Stimulated activated CD8-positive, alpha-beta memory T cell treated with anti-CD3 and anti-CD28 coated beads, Interleukin-4, amount 100 ng/mL, for 48 hours (primary cell): ENCODE measurements around the gene VASP.
A peak's percentile ranks its signal among the peaks of the same experiment; 100 is the strongest.

Source experiments
- DNase-seq: peaks from one replicate; pipeline ENCODE4 v3.0.0-alpha.2; 2020

VASP gene

GRCh38 chr19:45506989-45507871, at the start of gene VASP:
VASP (plus strand) TSS chr19:45507479; CDS start chr19:45507772, 293 bp downstream.
- peak; percentile 93 for DNase-seq

- DNase-seq: no peak
Observed at GRCh38 chr19:45457776-45458175, 49.5 kb upstream of the VASP start.

GRCh38 chr19:45460807-45461347, 46.4 kb upstream of the VASP start:
- no peak for DNase-seq

- DNase-seq: no peak
Observed at GRCh38 chr19:45462174-45462573, 45.1 kb upstream of the VASP start.

DNA sequence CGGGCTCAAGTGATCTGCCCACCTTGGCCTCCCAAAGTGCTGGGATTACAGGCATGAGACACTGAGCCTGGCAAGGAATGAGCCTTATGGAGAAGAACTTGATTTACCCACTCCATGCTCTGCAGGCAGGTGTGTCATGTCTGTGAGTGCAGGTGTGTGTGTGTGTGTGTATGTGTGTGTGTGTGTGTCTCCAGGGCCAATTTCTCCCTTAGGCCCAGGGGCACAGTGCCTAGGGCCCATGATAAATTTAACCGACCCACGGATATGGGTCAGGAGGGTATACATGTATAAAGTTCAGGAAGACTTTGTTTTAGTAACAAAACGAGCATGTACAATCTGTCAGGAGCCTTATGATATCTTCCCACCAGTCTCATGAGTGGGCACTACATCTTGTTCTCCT, 44.0 kb upstream of the VASP start:
- no peak for DNase-seq

DNA sequence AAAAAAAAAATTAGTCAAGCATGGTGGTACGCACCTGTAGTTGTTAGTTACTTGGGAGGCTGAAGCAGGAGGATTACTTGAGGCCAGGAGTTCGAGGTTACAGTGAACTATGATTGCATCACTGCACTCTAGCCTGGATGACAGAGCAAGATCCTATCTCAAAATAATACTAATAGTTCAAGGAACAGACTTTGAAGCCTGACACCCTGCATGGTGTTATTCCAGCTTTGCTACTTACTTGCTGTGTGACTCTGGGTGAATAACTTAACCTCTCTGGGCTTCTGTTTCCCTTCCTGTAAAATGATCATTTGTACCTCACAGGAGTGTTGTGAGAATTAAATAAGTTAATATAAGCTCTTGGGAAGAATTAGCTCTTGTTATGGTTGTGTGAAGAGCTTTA, 43.0 kb upstream of the VASP start:
- DNase-seq: no peak

DNA sequence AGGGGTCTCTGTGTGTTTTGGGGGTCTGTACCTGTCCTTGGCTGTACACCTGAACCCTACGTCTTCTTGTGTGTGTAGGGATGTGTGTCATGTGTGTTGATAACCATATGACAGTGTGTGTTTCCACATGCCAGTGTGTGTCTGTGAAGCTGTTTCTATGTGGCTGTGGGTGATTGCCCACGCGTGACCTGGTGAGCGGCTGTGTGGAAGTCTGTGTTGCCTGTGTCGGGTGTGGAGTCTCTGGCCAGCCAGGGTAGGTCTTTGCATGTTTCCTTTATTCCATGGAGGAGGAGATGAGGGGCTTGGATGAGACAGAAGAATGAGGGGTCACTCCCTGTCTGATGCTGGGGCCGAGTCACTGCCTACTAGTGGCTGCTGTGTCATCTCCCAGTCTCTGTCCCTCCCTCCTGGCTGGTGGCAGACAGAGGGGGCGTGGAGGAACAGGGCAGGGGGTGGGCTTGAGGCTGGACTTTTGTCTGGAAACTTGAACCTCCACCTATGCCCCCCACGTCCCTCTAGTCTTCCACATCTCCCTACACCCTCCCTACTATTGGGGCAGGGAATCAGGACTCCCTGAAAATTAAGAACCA, 42.3 kb upstream of the VASP start:
- DNase-seq: no peak

- DNase-seq: no peak
Observed at GRCh38 chr19:45467115-45467455, 40.2 kb upstream of the VASP start.

GRCh38 chr19:45467456-45468158, 39.7 kb upstream of the VASP start, which contains the start of gene FOSB:
FOSB (plus strand) TSS chr19:45467996; CDS start chr19:45468587, 591 bp downstream.
- peak; percentile 95 for DNase-seq

GRCh38 chr19:45468159-45468651, 39.1 kb upstream of the VASP start:
- peak; percentile 54 for DNase-seq

DNA sequence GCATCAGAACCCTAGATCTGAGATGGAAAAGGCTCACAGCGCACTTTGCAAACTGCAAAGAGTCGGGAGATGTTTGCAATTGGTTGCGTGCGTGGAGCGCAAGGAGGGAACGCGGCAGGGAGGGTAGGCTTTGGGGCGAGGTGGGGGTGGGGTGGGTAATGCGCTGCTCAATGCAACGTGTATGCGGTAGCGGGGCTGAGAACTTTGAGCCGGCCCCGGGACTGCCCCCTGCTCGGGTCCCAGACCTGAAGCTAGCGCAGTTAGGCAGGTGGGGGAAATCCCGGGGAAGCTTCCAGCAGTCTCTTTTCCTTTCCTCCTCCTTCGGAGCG, 38.5 kb upstream of the VASP start:
- DNase-seq: no peak

DNA sequence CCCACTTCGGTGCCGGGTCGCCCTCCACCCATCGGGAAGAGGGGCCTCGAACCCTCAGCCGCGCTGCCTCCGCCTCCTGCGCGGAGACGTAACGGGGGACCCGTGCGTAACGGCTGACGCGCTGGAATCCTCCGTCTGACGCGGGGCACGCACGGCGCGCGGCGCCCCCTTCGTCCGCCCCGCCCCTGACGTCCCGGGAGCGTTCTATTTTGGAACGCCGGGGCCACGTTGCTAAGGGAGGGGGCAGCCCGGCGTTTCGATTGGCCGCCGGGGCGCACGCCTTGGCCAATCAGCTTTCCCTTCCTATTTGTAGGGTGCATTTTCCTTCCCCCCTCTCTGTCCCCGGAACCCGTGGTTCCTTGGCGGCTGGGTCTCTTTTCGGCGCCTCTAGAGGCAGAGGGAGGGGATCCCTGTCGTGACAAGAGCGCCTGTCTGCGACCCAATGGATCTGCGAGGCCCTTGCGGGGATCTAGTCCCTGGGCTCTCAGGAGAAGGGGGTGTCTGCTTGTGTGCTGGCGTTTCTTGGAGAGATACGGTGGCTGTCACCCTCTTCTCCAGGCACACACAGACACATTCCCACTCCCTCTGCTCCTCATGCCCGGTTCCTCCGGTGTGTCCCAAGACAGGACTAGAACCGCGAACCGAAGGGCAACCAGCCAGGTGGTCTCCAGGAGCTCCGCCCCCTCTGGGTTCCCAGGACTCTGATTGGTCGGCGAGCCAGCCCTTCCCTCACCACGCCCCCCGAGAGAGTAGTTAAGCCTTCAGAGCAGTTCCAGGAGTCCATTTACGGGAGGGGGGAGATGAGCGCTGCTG, 37.9 kb upstream of the VASP start:
- peak; percentile 96 for DNase-seq

DNA sequence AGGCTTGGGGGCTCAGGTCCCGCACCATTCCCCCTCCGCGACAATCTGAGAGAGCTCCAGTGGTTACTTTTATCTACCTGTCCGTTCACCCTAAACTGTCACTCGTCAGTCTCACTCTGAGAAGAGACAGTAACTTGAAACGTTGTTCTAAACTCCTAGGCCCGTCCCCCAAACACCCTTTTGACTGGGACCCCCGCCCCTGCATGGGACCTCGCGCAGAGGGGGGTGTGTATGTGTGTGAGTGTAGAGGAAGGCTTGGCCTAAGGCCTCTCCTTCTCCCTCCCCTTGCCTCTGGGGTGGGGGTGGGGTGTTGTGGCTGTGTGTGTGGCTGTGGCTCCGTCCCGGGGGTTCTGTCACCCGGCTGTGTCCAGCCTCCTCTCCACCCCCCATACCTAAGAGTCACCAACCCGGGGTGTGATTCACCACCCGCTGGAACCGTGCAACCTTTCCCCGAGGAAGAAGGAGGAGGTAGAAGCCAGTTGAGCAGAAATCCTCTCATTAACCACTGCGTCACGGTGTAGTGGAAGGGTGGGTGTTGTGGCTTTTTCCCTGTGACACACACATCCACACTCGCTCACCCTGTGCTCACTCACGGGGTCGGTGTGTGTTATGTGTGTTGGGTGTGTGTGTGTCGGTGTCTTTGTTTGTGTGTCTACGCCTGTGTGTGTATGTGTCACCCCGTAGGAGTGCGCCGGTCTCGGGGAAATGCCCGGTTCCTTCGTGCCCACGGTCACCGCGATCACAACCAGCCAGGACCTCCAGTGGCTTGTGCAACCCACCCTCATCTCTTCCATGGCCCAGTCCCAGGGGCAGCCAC, 37.1 kb upstream of the VASP start:
- DNase-seq: no peak

DNA sequence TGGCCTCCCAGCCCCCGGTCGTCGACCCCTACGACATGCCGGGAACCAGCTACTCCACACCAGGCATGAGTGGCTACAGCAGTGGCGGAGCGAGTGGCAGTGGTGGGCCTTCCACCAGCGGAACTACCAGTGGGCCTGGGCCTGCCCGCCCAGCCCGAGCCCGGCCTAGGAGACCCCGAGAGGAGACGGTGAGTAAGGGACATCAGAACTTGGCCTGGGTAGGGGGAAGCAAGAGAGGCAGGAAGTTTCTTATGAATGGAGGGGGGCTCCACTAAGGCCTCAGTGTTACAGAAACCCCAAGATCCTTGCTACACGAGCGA, 36.6 kb upstream of the VASP start:
- DNase-seq: no peak

DNA sequence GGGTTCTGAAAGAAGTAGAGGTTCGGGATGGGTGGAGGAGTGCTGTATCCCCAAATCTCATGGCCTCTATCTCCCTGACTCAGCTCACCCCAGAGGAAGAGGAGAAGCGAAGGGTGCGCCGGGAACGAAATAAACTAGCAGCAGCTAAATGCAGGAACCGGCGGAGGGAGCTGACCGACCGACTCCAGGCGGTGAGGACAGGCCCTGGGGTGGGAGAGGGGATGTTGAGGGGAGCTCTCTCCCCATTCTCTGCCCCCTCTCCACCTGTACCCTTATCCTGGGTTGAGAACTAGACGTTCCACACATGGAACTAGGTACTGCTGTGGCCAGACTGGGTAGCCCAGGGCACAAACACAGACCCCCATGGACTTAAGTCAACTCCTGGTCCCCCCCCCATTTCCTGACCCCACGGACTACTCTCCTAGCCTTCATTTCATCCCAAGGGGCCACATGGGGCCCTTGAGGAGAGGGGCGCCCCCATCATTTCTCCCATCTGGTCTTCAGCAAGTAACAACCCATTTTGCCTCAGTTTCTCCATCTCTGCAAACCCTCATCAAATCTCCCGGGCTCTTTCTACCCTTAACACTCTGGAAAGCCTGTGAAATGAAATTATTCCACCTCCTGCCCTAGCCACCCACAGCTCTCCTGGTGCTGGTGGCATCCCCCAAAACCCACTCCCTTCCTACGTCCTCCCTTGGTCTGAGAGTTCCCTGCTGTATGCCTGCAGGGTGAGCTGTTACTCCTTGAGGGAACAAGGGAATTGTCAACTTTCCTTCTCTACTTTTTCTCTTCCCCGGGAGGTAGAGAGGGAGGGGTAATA, 36.0 kb upstream of the VASP start:
- no peak for DNase-seq

DNA sequence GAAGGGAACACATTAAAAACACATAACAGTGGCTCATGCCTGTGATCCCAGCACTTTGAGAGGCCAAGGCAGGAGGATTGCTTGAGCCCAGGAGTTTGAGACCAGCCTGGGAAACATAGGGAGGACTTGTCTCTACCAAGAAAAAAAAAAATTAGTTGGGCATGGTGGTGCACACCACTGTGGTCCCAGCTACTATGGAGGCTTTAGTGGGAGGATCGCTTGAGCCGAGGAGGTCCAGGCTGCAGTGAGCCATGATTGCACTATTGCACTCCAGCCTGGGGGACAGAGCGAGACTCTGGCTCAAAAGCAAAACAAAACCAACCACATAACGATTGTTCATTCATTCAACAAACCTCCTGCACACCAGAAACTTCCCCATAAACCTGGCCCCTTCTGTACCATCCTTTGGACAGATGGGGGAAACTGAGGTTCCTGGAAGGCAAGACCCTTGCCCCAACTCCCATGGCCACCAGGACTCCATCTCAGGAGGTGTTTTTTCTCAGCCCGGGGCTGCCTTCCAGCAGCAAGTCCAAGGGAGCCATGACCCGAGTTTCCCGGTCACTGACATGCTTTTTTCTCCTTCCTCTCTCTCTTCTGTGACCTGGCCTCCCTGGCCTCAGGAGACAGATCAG, 35.2 kb upstream of the VASP start:
- DNase-seq: no peak

GRCh38 chr19:45472563-45473366, 34.5 kb upstream of the VASP start:
- no peak for DNase-seq

DNA sequence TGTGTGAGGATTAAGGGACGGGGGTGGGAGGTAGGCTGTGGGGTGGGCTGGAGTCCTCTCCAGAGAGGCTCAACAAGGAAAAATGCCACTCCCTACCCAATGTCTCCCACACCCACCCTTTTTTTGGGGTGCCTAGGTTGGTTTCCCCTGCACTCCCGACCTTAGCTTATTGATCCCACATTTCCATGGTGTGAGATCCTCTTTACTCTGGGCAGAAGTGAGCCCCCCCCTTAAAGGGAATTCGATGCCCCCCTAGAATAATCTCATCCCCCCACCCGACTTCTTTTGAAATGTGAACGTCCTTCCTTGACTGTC, 34.0 kb upstream of the VASP start:
- DNase-seq: no peak

GRCh38 chr19:45473682-45474605, 33.3 kb upstream of the VASP start:
- DNase-seq: no peak
